MCF 10A (cell line): Measurements from ENCODE around the gene CNOT9. TPM values are rescaled to one million over a fixed set of nuclear protein-coding genes. Genes with fewer than 3 reads are reported as not detected.

ENCODE experiments used
- BruUV-seq: library from RNA; stranded (reverse); fragments of 400-500 nt; replicated peaks from 2 replicates; lab custom pipeline; 2021; lab: Mats Ljungman, UMichigan
- CTCF ChIA-PET: fragments of 300-600 bp; sonication (Branson Sonifier 250); formaldehyde crosslinking; extraction: SDS; loops from one replicate; lab custom pipeline; 2021; ENCODE audit warnings: antibody characterized with exemption, inconsistent platforms; lab: Yijun Ruan, JAX
- POLR2A ChIA-PET: fragments of 300-600, 350-650 bp; sonication (Branson Sonifier 250); formaldehyde crosslinking; extraction: SDS; loops from one replicate; lab custom pipeline; 2020; ENCODE audit warnings: antibody characterized with exemption, inconsistent platforms; lab: Yijun Ruan, JAX
- DNase-seq: peaks from one replicate; pipeline ENCODE4 v3.0.0-alpha.2; 2018; ENCODE audit not compliant: unreplicated experiment
- H3K27ac Mint-ChIP-seq: one replicate; pipeline ENCODE4 v1.8.0; 2022; ENCODE audit warnings: mild to moderate bottlenecking, low read depth, mixed read lengths; ENCODE audit not compliant: unreplicated experiment
- H3K27me3 Mint-ChIP-seq: one replicate; pipeline ENCODE4 v1.8.0; 2022; ENCODE audit warnings: mixed read lengths; ENCODE audit not compliant: insufficient read depth, unreplicated experiment
- H3K36me3 Mint-ChIP-seq: one replicate; pipeline ENCODE4 v1.8.0; 2022; ENCODE audit warnings: mild to moderate bottlenecking, moderate library complexity, mixed read lengths; ENCODE audit not compliant: insufficient read depth, unreplicated experiment
- H3K4me1 Mint-ChIP-seq: one replicate; pipeline ENCODE4 v1.8.0; 2022; ENCODE audit warnings: mixed read lengths; ENCODE audit not compliant: insufficient read depth, unreplicated experiment
- H3K4me3 Mint-ChIP-seq: one replicate; pipeline ENCODE4 v1.8.0; 2022; ENCODE audit warnings: mild to moderate bottlenecking, moderate library complexity, mixed read lengths; ENCODE audit not compliant: unreplicated experiment
- H3K9me3 Mint-ChIP-seq: one replicate; pipeline ENCODE4 v1.8.0; 2022; ENCODE audit warnings: mixed read lengths; ENCODE audit not compliant: unreplicated experiment
- intact Hi-C: fragments of 100-400 bp; cut with micrococcal nuclease; formaldehyde crosslinking; loops from 2 replicates; pipeline ENCODE4 v1.14.1; 2022
- total RNA-seq: library from RNA; stranded (reverse); gene quantifications from 2 replicates; pipeline ENCODE4 v1.2.3, GENCODE V29; 2022
- TF ChIP-seq, protein P1 (sequence below): fragments of 200-600 bp; IDR thresholded peaks from one replicate; pipeline ENCODE4 v1.8.0; 2022; ENCODE audit warnings: antibody characterized with exemption, mild to moderate bottlenecking; ENCODE audit not compliant: unreplicated experiment

CNOT9 gene
- total RNA-seq, 1 experiment from 2014 or later = 64.9 TPM

- no peak for DNase-seq
- TF ChIP-seq, protein P1, sequence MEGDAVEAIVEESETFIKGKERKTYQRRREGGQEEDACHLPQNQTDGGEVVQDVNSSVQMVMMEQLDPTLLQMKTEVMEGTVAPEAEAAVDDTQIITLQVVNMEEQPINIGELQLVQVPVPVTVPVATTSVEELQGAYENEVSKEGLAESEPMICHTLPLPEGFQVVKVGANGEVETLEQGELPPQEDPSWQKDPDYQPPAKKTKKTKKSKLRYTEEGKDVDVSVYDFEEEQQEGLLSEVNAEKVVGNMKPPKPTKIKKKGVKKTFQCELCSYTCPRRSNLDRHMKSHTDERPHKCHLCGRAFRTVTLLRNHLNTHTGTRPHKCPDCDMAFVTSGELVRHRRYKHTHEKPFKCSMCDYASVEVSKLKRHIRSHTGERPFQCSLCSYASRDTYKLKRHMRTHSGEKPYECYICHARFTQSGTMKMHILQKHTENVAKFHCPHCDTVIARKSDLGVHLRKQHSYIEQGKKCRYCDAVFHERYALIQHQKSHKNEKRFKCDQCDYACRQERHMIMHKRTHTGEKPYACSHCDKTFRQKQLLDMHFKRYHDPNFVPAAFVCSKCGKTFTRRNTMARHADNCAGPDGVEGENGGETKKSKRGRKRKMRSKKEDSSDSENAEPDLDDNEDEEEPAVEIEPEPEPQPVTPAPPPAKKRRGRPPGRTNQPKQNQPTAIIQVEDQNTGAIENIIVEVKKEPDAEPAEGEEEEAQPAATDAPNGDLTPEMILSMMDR = no peak
- no TSS peak for BruUV-seq
- POLR2A ChIA-PET = no interaction called here
- Mint-ChIP-seq H3K4me1 (no peaks in the 10 kb centered on the region), H3K27me3 (no peaks in the 10 kb centered on the region), H3K27ac (no peak overlapping the region), H3K36me3 (peaks cover 86% of the 10 kb centered on the region), H3K9me3 (peaks cover 5% of the 10 kb centered on the region), H3K4me3 (no peak overlapping the region)
- CTCF ChIA-PET = interaction anchor here (0.9 kb wide), 1 partner anchor 98 kb away, joined by 3 read pairs; no protein-coding TSS in a partner anchor
- intact Hi-C loops = no loop called here
Measured at GRCh38 chr2:218529990-218530389, 38.6 kb upstream of the CNOT9 start.

DNA sequence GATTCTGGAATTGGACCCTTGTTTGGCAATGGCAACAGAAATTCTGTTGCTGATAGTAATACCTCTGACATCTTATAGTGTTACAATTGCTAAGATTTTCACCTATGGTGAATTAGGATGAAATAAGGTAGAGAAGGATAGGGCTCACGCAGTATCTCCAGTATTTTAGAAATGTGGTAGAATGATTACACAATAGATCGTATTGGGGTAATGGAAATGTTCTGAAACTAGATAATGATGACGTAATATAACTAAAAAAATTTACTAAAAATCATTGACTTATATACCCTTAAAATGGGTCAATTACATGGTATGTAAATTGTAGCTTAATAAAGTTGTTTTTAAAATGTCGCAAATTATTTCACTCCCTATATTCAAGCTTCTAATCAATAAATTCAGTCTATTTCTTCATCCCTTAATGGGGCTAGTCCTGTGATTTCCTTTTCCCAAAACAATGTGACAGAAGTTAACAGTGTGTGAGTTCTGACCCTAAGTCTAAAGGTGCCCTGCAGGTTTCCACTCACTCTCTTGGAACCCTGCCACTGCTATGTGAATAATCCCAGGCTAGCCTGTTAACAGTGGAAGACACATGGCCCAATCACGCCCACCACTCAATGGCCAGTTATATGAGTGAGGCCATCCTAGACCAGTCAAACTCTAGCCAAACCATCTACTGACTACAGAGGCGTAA, 31.7 kb upstream of the CNOT9 start:
- H3K9me3 Mint-ChIP-seq = no peaks in the 10 kb centered on the region
- POLR2A ChIA-PET = interaction anchor here (0.6 kb wide), 1 partner anchor 127 kb away, joined by 3 read pairs; no protein-coding TSS in a partner anchor
- H3K27me3 Mint-ChIP-seq = no peaks in the 10 kb centered on the region
- no peaks in the 10 kb centered on the region for H3K4me1 Mint-ChIP-seq
- no peak overlapping the region for H3K4me3 Mint-ChIP-seq
- no peak overlapping the region for H3K27ac Mint-ChIP-seq
- CTCF ChIA-PET = no interaction called here
- peak; percentile 36 for DNase-seq
- intact Hi-C loops = no loop called here
- TF ChIP-seq, protein P1 = no peak
- H3K36me3 Mint-ChIP-seq = peaks cover 76% of the 10 kb centered on the region
- BruUV-seq = no TSS peak

GRCh38 chr2:218540015-218540414, 28.6 kb upstream of the CNOT9 start:
- Mint-ChIP-seq H3K9me3 (no peaks in the 10 kb centered on the region), H3K27me3 (no peaks in the 10 kb centered on the region), H3K4me1 (no peaks in the 10 kb centered on the region), H3K4me3 (no peak overlapping the region), H3K36me3 (peaks cover 70% of the 10 kb centered on the region), H3K27ac (no peak overlapping the region)
- DNase-seq = no peak
- no TSS peak for BruUV-seq
- intact Hi-C loops = no loop called here
- POLR2A ChIA-PET = no interaction called here
- CTCF ChIA-PET = no interaction called here
- TF ChIP-seq, protein P1 = no peak

DNA sequence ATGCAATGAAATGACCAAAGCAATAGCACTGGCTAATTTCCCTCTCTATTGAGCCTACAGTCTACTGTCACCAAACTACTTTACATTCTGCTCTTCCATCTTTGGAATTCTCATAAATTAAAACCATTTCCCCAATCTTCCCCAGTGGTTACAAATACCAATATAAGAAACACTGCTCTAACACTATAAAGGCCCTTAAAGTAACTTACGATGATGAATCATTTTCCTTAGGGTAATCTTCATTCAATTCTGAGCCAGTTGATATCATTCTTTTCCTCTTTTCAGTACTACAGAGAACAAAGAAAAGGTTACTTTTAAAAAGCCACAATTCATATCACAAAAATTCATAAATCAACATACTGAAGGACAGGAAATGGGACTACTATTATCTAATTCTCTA, 22.6 kb upstream of the CNOT9 start:
- POLR2A ChIA-PET = no interaction called here
- H3K27me3 Mint-ChIP-seq = no peaks in the 10 kb centered on the region

More for the DNA sequence above, 22.6 kb upstream of the CNOT9 start:
- TF ChIP-seq, protein P1 = no peak
- Mint-ChIP-seq H3K36me3 (peaks cover 68% of the 10 kb centered on the region), H3K9me3 (no peaks in the 10 kb centered on the region), H3K27ac (no peak overlapping the region), H3K4me1 (no peaks in the 10 kb centered on the region), H3K4me3 (no peak overlapping the region)
- no TSS peak for BruUV-seq
- intact Hi-C loops = no loop called here
- CTCF ChIA-PET = interaction anchor here (1.0 kb wide), 1 partner anchor 80 kb away, joined by 3 read pairs; no protein-coding TSS in a partner anchor
- no peak for DNase-seq
